H54 (cell line): ENCODE results near the gene LPAR1.
"Not testable (repeated sequence)": the region's sequence is repeated elsewhere in the genome, so short reads cannot be mapped to it uniquely, and the experiment has no call there.

Experiments
- DNase-seq: peaks from one replicate; pipeline ENCODE4 v3.0.0; 2011; ENCODE audit warnings: low spot score, mixed read lengths; ENCODE audit not compliant: insufficient read length
- FAIRE-seq: peaks from 3 replicates; lab custom pipeline; 2011; peaks lifted over from hg19 to GRCh38; lab: Jason Lieb, UNC
- POLR2A ChIP-seq: IDR thresholded peaks from 2 replicates; pipeline ENCODE4 v1.6.1; 2011; ENCODE audit warnings: low read depth, mild to moderate bottlenecking, low read length

LPAR1 gene

GRCh38 chr9:110850401-110851135 lies 187.7 kb downstream of the LPAR1 start:
- FAIRE-seq: no peak
- no peak for DNase-seq
- no peak for TF ChIP-seq POLR2A

- TF ChIP-seq POLR2A: no peak
- no peak for DNase-seq
Measured at GRCh38 chr9:110847671-110848070, 190.6 kb downstream of the LPAR1 start.

GRCh38 chr9:110846215-110846614 lies 192.1 kb downstream of the LPAR1 start:
- no peak for TF ChIP-seq POLR2A
- FAIRE-seq: peak; percentile 73
- no peak for DNase-seq

More at GRCh38 chr9:110847671-110848070, 190.6 kb downstream of the LPAR1 start:
- FAIRE-seq: peak; percentile 60

- TF ChIP-seq POLR2A: no peak
- no peak for FAIRE-seq
- DNase-seq: no peak
Measured at GRCh38 chr9:110844121-110844520, 194.1 kb downstream of the LPAR1 start.

GRCh38 chr9:110842986-110843385 lies 195.3 kb downstream of the LPAR1 start:
- FAIRE-seq (no peak), DNase-seq (no peak)

GRCh38 chr9:110842169-110842568 lies 196.1 kb downstream of the LPAR1 start:
- no peak for DNase-seq
- no peak for FAIRE-seq
- TF ChIP-seq POLR2A: no peak

More at GRCh38 chr9:110842986-110843385, 195.3 kb downstream of the LPAR1 start:
- no peak for TF ChIP-seq POLR2A

GRCh38 chr9:110837401-110838005 lies 200.8 kb downstream of the LPAR1 start:
- FAIRE-seq (peak; percentile 53), DNase-seq (no peak)
- TF ChIP-seq POLR2A: no peak

- TF ChIP-seq POLR2A: no peak
- FAIRE-seq: no peak
- peak; percentile 28 for DNase-seq
Measured at GRCh38 chr9:110835859-110836271, 202.4 kb downstream of the LPAR1 start.

GRCh38 chr9:110835404-110835803 lies 202.9 kb downstream of the LPAR1 start:
- peak; percentile 99 for FAIRE-seq
- DNase-seq: peak; percentile 54
- no peak for TF ChIP-seq POLR2A

GRCh38 chr9:110832926-110833325 lies 205.3 kb downstream of the LPAR1 start:
- FAIRE-seq (no peak), DNase-seq (no peak)
- TF ChIP-seq POLR2A: no peak

GRCh38 chr9:110830495-110830894 lies 207.8 kb downstream of the LPAR1 start:
- TF ChIP-seq POLR2A: no peak
- FAIRE-seq (no peak), DNase-seq (no peak)

- FAIRE-seq: no peak
- TF ChIP-seq POLR2A: no peak
- no peak for DNase-seq
Measured at GRCh38 chr9:110828264-110828663, 210.0 kb downstream of the LPAR1 start.

- FAIRE-seq, DNase-seq: not testable (repeated sequence)
Measured at GRCh38 chr9:110826400-110826799, 211.9 kb downstream of the LPAR1 start.

GRCh38 chr9:110825950-110826349 lies 212.3 kb downstream of the LPAR1 start:
- TF ChIP-seq POLR2A: no peak
- FAIRE-seq (no peak), DNase-seq (no peak)

GRCh38 chr9:110825129-110825528 lies 213.1 kb downstream of the LPAR1 start:
- FAIRE-seq, DNase-seq: not testable (repeated sequence)
